Heart right ventricle (tissue), 16 donors: ENCODE measurements around the gene NAV1. TPM values are rescaled to one million over a fixed set of nuclear protein-coding genes. Genes with fewer than 3 reads are reported as not detected.

Experiments used
- ATAC-seq, 8 donors: fragments of 200-7000 bp; cut with Tn5 transposase; one replicate each; pipeline ENCODE4 v1.9.1; 2020; ENCODE audit warnings: mild to moderate bottlenecking in 8 of 8, moderate library complexity in 8 of 8, moderate number of reproducible peaks in 1 of 8
- DNase-seq, 2 donors: peaks; one replicate each; pipeline ENCODE4 v3.0.0-alpha.2; 2020
- H3K27ac ChIP-seq, 10 donors: fragments of 200-600 bp; sonication (generic) in 2 of 10; one replicate each; pipeline versions ENCODE4 v1.5.0 to v1.8.0; 2020 to 2022; ENCODE audit warnings: mild to moderate bottlenecking in 3 of 10
- H3K27me3 ChIP-seq, 7 donors: fragments of 200-600 bp; one replicate each; pipeline ENCODE4 v1.8.0; 2021 to 2022; ENCODE audit warnings: mild to moderate bottlenecking in 2 of 7
- H3K36me3 ChIP-seq, 9 donors: fragments of 200-600 bp; sonication (generic) in 1 of 9; one replicate each; pipeline versions ENCODE4 v1.5.0 to v1.8.0; 2020 to 2022; ENCODE audit warnings: mild to moderate bottlenecking in 2 of 9
- H3K4me1 ChIP-seq, 9 donors: fragments of 200-600 bp; sonication (generic) in 1 of 9; one replicate each; pipeline versions ENCODE4 v1.5.0 to v1.8.0; 2020 to 2022; ENCODE audit warnings: mild to moderate bottlenecking in 4 of 9
- H3K4me3 ChIP-seq, 10 donors: fragments of 200-600 bp; sonication (generic) in 2 of 10; one replicate each; pipeline versions ENCODE4 v1.5.0 to v1.8.0; 2020 to 2022; ENCODE audit warnings: mild to moderate bottlenecking in 7 of 10, moderate library complexity in 2 of 10
- H3K9me3 ChIP-seq, 11 donors: fragments of 200-600 bp in 10 of 11; sonication (generic) in 2 of 11; one replicate each; pipeline versions ENCODE4 v1.5.0 to v1.8.0; 2013 to 2022; ENCODE audit warnings: mild to moderate bottlenecking in 2 of 11, control low read depth in 1 of 11, moderate library complexity in 1 of 11
- WGBS, 2 donors: extraction: QIAGEN DNeasy Blood & Tissue Kit; methylation state at CpG; one replicate each; pipeline ENCODE4 v1.1.7; 2013; ENCODE audit warnings: inconsistent platforms in 1 of 2; 5-methylcytosine and 5-hydroxymethylcytosine counted together
- intact Hi-C, 10 donors: fragments of 100-400 bp; cut with DNase I; formaldehyde crosslinking; loops; one replicate each; pipeline versions ENCODE4 v1.11.1 to v1.14.2; 2022
- polyA plus RNA-seq, 2 donors: library from polyadenylated mRNA; stranded (reverse); fragments of 200-250 nt; gene quantifications; one replicate each; pipeline ENCODE4 v1.2.3, GENCODE V29; 2013
- total RNA-seq, 10 donors: library from RNA; stranded (reverse); fragmentation: NEBNext Ultra II Directional in 3 of 10; extraction: Animal tissue kit (Norgen Biotek cat#: 25700) in 3 of 10; gene quantifications; one replicate each; pipeline versions ENCODE4 v1.2.1 to v1.2.4, GENCODE V29; 2021 to 2023
- TF ChIP-seq, protein P1 (sequence below), 9 donors: fragments of 200-600 bp; sonication (generic) in 2 of 9; IDR thresholded peaks; one replicate each; pipeline versions ENCODE4 v1.5.0 to v1.8.0; 2021 to 2022; ENCODE audit warnings: antibody characterized with exemption in 9 of 9, mild to moderate bottlenecking in 5 of 9, moderate library complexity in 1 of 9
- donor health status: Arrhythmogenic right ventricular cardiomyopathy.
- donor health status: ischemic (EF 13 %, LVEDD 7.1; RV severe dilation, severe dysfunction).
- donor health status: healthy with polysubstance abuse.
- donor health status: DM: no; HTN: yes; CAD: no.
- donor health status: DM: no; HTN: no; CAD: no.
- donor health status: ischemic (EF 25% LVEDD 6.9; RV normal size, moderate dysfunction).
- donor health status: ischemic (EF 25% LVEDD 5.7; RV mildly dilated, moderate dysfunction).
- donor health status: healthy.
- donor health status: DM: yes; HTN: yes; CAD: no.
- donor health status: Ischemic cardiomyopathy.
- donor health status: ischemic (EF 35%, LVEDD 5.7; RV mildly dilated, moderate dysfunction).
- donor health status: nonischemic (EF 11% LVEDD 7.7; RV severe dilation, severe dysfunction).
- donor health status: DM: yes; HTN: yes; CAD: no.
- donor health status: PGD.
- donor health status: ischemic (EF 29% LVEDD 5.4; RV normal size, mild dysfunction).
- donor health status: nonischemic (EF 23%, LVEDD 6.1; RV moderate dilation, normal function).

The NAV1 gene
- total and polyA plus RNA-seq, 12 donors = 13.7 to 111 (median 81.8) TPM

GRCh38 chr1:201496296-201496690 is 42.6 kb upstream of the NAV1 start:
- no peaks in the 10 kb centered on the region for H3K27me3 ChIP-seq
- H3K4me1 ChIP-seq = peaks cover 16 to 98% (median 84%) of the 10 kb centered on the region in 9 donors
- H3K4me3 ChIP-seq = peak overlapping the region in 1 of 10 donors; percentile 5
- peaks cover 0 to 64% (median 5%) of the 10 kb centered on the region in 9 donors for H3K36me3 ChIP-seq
- H3K9me3 ChIP-seq = no peaks in the 10 kb centered on the region
- ATAC-seq (no peak), DNase-seq (no peak)
- peak overlapping the region; percentile 61 to 82 (median 75) for H3K27ac ChIP-seq
- TF ChIP-seq, protein P1, sequence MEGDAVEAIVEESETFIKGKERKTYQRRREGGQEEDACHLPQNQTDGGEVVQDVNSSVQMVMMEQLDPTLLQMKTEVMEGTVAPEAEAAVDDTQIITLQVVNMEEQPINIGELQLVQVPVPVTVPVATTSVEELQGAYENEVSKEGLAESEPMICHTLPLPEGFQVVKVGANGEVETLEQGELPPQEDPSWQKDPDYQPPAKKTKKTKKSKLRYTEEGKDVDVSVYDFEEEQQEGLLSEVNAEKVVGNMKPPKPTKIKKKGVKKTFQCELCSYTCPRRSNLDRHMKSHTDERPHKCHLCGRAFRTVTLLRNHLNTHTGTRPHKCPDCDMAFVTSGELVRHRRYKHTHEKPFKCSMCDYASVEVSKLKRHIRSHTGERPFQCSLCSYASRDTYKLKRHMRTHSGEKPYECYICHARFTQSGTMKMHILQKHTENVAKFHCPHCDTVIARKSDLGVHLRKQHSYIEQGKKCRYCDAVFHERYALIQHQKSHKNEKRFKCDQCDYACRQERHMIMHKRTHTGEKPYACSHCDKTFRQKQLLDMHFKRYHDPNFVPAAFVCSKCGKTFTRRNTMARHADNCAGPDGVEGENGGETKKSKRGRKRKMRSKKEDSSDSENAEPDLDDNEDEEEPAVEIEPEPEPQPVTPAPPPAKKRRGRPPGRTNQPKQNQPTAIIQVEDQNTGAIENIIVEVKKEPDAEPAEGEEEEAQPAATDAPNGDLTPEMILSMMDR (IDR thresholded peaks at IDR 0.05) = no peak
- WGBS, 2 donors = 27 to 41% methylated on average over 8 of the region's 8 CpGs
- intact Hi-C loops = no loop called here

DNA sequence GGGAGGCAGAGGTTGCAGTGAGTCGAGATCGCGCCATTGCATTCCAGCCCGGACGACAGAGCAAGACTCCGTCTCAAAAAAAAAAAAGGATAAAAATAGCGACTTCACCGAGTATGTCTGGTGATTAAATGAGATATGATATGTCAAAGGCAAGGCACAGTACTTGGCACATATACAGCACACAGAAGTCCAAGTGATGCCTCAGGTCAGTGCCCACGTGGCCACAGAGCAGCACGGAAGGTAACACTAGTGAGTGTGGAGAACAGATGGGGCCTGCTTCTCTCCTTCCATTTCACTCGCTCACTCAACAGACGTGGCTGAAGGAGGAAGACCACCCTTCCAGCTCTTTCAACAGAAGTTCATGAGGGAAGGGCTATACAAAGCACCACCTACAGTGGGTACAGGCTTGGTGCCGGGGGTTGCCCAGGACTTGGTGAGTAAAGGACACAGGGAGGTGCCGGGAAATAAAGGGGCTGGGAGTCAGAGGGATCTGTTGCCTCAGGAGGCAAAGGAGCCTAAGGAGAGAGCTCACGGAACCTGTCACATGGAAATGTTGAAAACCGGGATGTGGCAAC is 40.9 kb upstream of the NAV1 start:
- ATAC-seq (no peak), DNase-seq (no peak)
- TF ChIP-seq, protein P1 (IDR thresholded peaks at IDR 0.05) = no peak
- 75 to 82% methylated on average over 16 of the region's 16 CpGs for WGBS, 2 donors
- Histone ChIP-seq H3K4me1 (peaks cover 16 to 96% (median 78%) of the 10 kb centered on the region in 9 donors), H3K9me3 (no peaks in the 10 kb centered on the region), H3K4me3 (no peak overlapping the region), H3K27ac (no peak overlapping the region), H3K27me3 (no peaks in the 10 kb centered on the region), H3K36me3 (peaks cover 0 to 57% (median 5%) of the 10 kb centered on the region in 9 donors)
- intact Hi-C loops = no loop called here

GRCh38 chr1:201498621-201499020 is 40.3 kb upstream of the NAV1 start:
- Histone ChIP-seq H3K9me3 (no peaks in the 10 kb centered on the region), H3K27ac (peak overlapping the region in 3 of 10 donors; percentile 5 to 81 (median 77)), H3K4me3 (no peak overlapping the region), H3K4me1 (peaks cover 16 to 96% (median 77%) of the 10 kb centered on the region in 9 donors), H3K27me3 (no peaks in the 10 kb centered on the region), H3K36me3 (peaks cover 0 to 51% (median 5%) of the 10 kb centered on the region in 9 donors)
- TF ChIP-seq, protein P1 (IDR thresholded peaks at IDR 0.05) = no peak
- WGBS, 2 donors = 87 to 92% methylated on average over 8 of the region's 8 CpGs
- ATAC-seq (no peak), DNase-seq (no peak)
- intact Hi-C loops = no loop called here

DNA sequence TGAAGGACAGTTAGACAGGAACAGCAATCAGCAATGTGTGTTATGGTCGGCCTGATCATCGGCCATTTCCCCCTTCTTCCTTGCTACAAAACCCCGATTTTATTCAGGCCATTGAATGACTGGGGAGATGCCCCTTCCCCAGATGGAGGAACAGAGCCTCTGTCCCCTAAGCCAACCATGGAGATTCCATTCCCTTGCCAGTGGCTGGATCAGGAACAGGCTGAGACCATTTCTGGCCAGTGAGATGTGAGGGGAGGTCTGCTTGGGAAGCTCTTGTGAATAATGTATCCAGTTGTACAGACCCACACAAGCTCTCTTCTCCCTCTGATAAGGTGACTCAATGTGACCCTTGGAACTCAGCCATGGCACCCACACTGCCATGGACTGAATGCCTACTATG is 39.7 kb upstream of the NAV1 start:
- no peak overlapping the region for H3K4me3 ChIP-seq
- ATAC-seq (no peak), DNase-seq (no peak)
- TF ChIP-seq, protein P1 (IDR thresholded peaks at IDR 0.05) = no peak
- intact Hi-C loops = no loop called here
- H3K9me3 ChIP-seq = no peaks in the 10 kb centered on the region
- peaks cover 13 to 96% (median 77%) of the 10 kb centered on the region in 9 donors for H3K4me1 ChIP-seq
- 89% methylated on average over 3 of the region's 3 CpGs for WGBS, 2 donors
- H3K36me3 ChIP-seq = peaks cover 0 to 45% (median 5%) of the 10 kb centered on the region in 9 donors
- peak overlapping the region in 5 of 10 donors; percentile 5 to 85 (median 77) for H3K27ac ChIP-seq
- no peaks in the 10 kb centered on the region for H3K27me3 ChIP-seq
